ENCODE measurements around the gene PLCH1. TPM values are rescaled to one million over a fixed set of nuclear protein-coding genes. Genes with fewer than 3 reads are reported as not detected.

Gene PLCH1
- total and polyA plus RNA-seq, 2 of the 13 experiments (the other 11 are each of a cell fraction or from before 2014, with no cell fraction given) = 2.0 to 3.0 TPM

DNA sequence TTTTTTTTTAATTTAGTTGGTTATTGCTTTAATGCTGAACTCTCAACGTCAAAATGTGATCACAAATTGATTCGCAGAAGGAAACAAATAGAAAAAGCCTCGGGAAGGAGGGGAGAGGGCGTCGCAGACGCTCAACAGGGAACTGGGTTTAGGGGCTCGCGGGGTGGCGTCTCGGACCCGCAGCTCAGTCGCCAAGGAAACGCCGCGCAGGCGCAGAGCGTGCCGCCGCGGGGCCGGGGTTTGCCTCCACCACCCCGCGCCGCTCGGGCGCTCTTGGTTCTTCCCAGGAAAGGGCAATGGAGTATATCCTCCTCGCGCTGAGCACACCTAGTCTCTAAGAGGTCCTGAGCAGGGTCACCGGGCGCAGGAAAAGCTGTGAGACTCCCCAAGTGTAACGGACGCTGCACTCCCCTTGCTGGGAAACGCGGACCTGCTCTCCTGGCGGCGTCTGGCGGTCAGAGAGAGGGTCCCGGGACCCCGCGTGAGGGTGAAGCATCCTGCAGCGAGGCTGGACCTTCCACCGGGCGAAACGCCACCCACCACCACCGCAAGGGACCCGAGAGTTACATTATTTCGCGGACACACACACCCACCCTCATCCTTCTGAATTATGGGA, 753 bp downstream of the PLCH1 start (continued):
- TF ChIP-seq KLF9 (CRISPR knock-in tag; IDR thresholded peaks at IDR 0.05; ENCODE audit: low read depth) (no peak), ZNF546 (CRISPR knock-in tag; conservative IDR thresholded peaks at IDR 0.05) (no peak; the same call in 1 of the 2 replicates), SALL2 (CRISPR knock-in tag; IDR thresholded peaks at IDR 0.05) (peak; percentile 28; the same call in 1 of the 2 replicates), YEATS4 (CRISPR knock-in tag; IDR thresholded peaks at IDR 0.05; ENCODE audit: borderline replicate concordance) (no peak)
- TF ChIP-seq, protein P1, sequence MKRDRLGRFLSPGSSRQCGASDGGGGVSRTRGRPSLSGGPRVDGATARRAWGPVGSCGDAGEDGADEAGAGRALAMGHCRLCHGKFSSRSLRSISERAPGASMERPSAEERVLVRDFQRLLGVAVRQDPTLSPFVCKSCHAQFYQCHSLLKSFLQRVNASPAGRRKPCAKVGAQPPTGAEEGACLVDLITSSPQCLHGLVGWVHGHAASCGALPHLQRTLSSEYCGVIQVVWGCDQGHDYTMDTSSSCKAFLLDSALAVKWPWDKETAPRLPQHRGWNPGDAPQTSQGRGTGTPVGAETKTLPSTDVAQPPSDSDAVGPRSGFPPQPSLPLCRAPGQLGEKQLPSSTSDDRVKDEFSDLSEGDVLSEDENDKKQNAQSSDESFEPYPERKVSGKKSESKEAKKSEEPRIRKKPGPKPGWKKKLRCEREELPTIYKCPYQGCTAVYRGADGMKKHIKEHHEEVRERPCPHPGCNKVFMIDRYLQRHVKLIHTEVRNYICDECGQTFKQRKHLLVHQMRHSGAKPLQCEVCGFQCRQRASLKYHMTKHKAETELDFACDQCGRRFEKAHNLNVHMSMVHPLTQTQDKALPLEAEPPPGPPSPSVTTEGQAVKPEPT (CRISPR knock-in tag; IDR thresholded peaks at IDR 0.05; ENCODE audit: low read depth) = 0 out of 2 replicates have a peak, but pooled peaks have one; percentile 20

GRCh38 chr3:155743606-155744005, 1.3 kb downstream of the PLCH1 start:
- no peak for DNase-seq (ENCODE audit: low spot score)
- no TSS peak for BruUV-seq (replicated peaks)
- TF ChIP-seq KDM5A (IDR thresholded peaks at IDR 0.05; ENCODE audit: borderline replicate concordance, low read length) = peak; percentile 6; the same call in 1 of the 2 replicates
- TF ChIP-seq ELF3 (CRISPR knock-in tag; IDR thresholded peaks at IDR 0.05) = peak; percentile 41
- no peak for TF ChIP-seq SNAPC2 (CRISPR knock-in tag; IDR thresholded peaks at IDR 0.05)
- Histone ChIP-seq H2AFZ (ENCODE audit: low read length) (peak overlapping the region; percentile 85), H3K27ac (ENCODE audit: extremely low read length, insufficient read depth, low read length) (peak overlapping the region; percentile 62), H3K9ac (ENCODE audit: insufficient read depth, low read depth, low read length) (peak overlapping the region; percentile 81), H3K79me2 (ENCODE audit: insufficient read depth, low read length) (no peaks in the 10 kb centered on the region), H3K4me3 (replicated peaks in 1 of 3; ENCODE audit: insufficient read depth in 1 of 3, low read depth in 2 of 3, low read length in 3 of 3) (peak overlapping the region; percentile 74 to 99 (median 76)), H3K4me1 (ENCODE audit: insufficient read depth, low read length) (peaks cover 65% of the 10 kb centered on the region), H3K9me3 (ENCODE audit: low read length) (no peaks in the 10 kb centered on the region), H3K36me3 (replicated peaks in 1 of 2; ENCODE audit: control insufficient read depth in 1 of 2, insufficient read depth in 2 of 2, low read length in 2 of 2) (no peaks in the 10 kb centered on the region), H3K27me3 (ENCODE audit: control insufficient read depth in 1 of 2, insufficient read depth in 2 of 2, low read length in 2 of 2) (peaks cover 0 to 3% of the 10 kb centered on the region in 2 experiments; a peak in 2 of 5 replicates), H4K20me1 (ENCODE audit: insufficient read depth, low read length) (no peaks in the 10 kb centered on the region), H3K4me2 (ENCODE audit: low read depth, low read length) (peak overlapping the region; percentile 70)
- POLR2A ChIA-PET = interaction anchor here (1.1 kb wide), 1 partner anchor 62 kb away, joined by 5 read pairs; the partner anchor contains the start of gene C3orf33
- intact Hi-C loops (cut with micrococcal nuclease; ENCODE audit: unreplicated experiment) (loop anchor here (2.0 kb wide), 1 partner anchor 63 kb away; the partner anchor contains the start of gene C3orf33), in situ Hi-C loops (cut with HindIII; ENCODE audit: extremely low pct_ligation_motif_present, low pct_unique_long_range_greater_than_20kb) (no loop called here)
- no peak for FAIRE-seq
- WGBS (ENCODE audit: low lambda C conversion rate) = 21% methylated on average over 8 of the region's 8 CpGs
- CTCF ChIA-PET (ENCODE audit: low intra/inter-chr PET ratio, low total read pairs) = no interaction called here
- no peak for ATAC-seq

All from HepG2 (cell line).